T-helper 2 cell (primary cell): ENCODE data around the gene LRP2.
"Not testable (repeated sequence)": the region's sequence is repeated elsewhere in the genome, so short reads cannot be mapped to it uniquely, and the experiment has no call there.

Experiments
- DNase-seq, 5 experiments: peaks; one replicate each; pipeline versions ENCODE4 v3.0.0 to v3.0.0-alpha.2; 2012 to 2022
- total RNA-seq, 2 donors: gene quantifications; one replicate each; lab custom pipeline; 2026; lab: John Stamatoyannopoulos, UW

The LRP2 gene
- 0 to 0.67 reads per million in 2 donors for total RNA-seq

GRCh38 chr2:169362118-169362893, at the start of gene LRP2:
TSS of gene LRP2 (minus strand) at chr2:169362534. CDS start at chr2:169362399, 135 bp downstream.
- peak in 3 of 5 experiments; percentile 1 to 31 (median 20) for DNase-seq

DNA sequence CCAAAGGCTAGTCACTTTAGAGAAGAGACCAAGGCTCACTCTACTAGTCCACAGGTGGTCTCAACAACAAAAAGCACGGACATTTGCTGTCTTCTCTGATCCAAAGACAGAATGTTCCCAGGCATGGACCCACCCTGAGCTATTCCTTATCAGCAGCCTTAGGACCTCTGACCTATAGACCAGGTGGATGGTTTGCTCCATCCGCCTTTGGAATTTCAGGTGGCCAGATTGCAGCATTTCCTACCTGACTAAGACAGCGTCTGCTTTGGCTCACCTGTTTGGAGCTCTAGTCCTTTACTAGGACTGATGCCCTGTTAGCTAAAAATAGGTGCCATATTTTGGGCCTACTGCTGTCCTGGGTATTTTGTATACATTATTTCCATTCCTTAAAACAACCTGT, 44.6 kb upstream of the LRP2 start:
- no peak for DNase-seq

- not testable (repeated sequence) for DNase-seq
Observed at GRCh38 chr2:169399491-169399890, 37.2 kb upstream of the LRP2 start.

GRCh38 chr2:169397697-169398096, 35.4 kb upstream of the LRP2 start:
- peak in 1 of 5 experiments; percentile 2 for DNase-seq

GRCh38 chr2:169395821-169396374, 33.6 kb upstream of the LRP2 start:
- no peak for DNase-seq

GRCh38 chr2:169393068-169393590, 30.8 kb upstream of the LRP2 start:
- DNase-seq, result no peak

DNA sequence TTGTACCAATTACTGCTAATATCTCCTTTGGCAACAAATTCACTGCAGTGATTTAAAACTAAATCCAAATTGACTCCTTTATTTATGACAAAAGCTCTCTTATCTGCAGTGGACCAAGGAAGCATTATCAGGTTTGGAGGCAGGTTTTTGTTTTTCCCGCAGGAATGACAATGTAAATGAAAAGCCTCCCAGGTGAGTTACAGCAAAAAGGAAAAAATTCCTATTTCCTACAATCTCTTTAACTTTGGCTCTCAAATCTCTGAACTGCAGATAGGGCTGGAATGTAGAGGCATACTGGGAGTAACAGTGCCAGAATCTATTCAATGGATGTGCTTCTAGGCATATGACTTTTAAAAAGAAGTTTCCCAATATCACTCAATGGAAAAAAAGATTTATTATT, 28.9 kb upstream of the LRP2 start:
- DNase-seq, result no peak

DNA sequence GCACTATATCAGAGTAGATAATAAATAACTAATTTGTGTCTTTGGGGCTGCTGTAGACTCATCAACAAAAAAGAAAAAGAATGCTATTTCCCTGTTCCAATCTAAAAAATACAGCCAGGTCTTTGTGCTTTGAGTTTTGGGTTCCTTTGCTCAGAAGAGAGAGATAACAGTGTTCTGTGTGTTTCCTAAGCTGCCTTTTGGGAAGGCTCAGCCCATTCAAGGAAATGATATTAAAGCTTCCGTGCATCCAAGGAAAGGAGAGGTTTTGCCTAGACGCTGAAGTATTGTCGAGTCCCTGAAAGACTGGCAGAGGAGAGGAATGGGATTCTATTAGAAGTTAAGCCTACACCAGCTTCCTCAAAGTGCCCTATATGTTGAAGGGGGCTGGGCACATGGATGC, 25.8 kb upstream of the LRP2 start:
- no peak for DNase-seq

GRCh38 chr2:169386722-169387121, 24.4 kb upstream of the LRP2 start:
- no peak for DNase-seq

- no peak for DNase-seq
Observed at GRCh38 chr2:169384816-169385215, 22.5 kb upstream of the LRP2 start.

DNA sequence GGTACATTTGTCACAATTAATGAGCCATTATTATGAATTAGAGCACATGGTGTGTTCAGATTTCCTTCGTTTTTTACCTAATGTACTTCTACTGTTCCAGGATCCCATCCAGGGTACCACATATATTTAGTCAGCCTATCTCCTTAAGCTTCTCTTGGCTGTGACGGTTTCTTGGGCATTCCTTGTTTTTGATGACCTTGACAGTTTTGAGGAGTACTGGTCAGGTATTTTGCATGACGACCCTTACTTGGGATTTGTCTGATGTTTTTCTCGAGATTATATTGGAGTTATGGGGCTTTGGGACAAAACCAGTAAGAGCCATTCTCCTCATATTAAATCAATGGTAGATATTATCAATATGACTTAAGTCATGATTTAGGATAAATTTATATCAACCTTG, 10.2 kb upstream of the LRP2 start:
- DNase-seq, result no peak

- no peak for DNase-seq
Observed at GRCh38 chr2:169366066-169366465, 3.7 kb upstream of the LRP2 start.

- DNase-seq, result peak in 1 of 5 experiments; percentile 55
Observed at GRCh38 chr2:169365029-169365480, 2.7 kb upstream of the LRP2 start.

DNA sequence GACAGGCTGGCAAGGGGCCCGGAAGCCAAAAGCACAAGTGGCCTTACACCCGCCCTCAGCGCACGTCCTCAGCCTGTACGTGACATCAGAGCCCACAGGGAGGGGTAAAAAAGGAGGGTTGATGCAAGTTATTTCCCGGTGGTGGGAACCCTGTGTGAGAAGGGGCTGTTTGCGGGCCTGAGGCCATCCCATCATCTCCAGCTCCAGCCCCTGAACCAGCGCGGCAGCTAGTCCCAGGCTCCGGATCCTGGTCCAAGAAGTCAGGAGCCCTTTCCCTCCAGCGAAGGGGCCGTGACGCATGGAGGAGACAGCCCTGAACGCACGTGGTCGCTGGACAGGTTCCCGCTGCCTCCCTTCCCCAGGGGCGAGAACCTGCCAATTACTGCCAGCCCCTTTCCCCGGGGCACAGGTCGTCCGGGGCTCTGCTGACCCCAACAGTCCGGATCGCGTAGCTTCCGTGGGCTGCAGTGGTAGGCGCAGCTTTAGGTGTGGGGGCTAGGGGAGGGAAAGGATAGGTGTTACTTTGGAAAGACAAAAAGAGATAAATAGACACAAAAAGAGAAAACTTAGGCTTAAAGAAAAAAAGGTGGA, 1.3 kb upstream of the LRP2 start:
- peak in 3 of 5 experiments; percentile 16 to 72 (median 26) for DNase-seq

DNA sequence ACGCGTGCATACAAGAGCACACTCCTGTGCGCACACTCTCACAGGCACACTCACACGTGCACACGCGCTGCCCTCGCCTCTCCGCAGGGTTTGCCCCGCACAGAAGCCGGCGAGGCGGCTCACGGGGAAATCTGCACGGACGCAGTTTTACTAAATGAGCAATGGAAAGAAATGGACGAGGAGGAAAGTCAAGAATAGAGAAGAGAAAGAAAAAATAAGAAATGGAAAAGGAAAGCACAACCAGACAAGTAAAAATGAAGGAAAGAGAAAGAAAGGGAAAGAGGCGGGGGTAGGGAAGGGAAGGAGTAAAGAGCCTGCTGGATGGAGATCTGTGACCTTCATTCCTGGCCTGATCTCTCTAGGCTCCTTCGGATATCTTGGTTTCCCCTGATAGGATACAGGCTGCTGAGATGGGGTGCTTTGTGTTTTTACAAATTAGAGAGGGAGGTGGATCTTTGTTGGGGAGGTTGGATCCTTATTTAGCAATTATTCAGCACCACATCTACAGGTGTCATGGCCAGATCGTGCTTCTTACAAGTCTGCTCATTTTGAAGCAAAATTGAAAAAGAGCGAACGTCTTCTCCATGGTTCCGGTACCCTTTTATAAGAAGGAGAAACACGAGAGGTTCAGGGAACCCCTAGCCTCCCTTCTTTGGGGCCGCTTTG, 693 bp upstream of the LRP2 start:
- no peak for DNase-seq

DNA sequence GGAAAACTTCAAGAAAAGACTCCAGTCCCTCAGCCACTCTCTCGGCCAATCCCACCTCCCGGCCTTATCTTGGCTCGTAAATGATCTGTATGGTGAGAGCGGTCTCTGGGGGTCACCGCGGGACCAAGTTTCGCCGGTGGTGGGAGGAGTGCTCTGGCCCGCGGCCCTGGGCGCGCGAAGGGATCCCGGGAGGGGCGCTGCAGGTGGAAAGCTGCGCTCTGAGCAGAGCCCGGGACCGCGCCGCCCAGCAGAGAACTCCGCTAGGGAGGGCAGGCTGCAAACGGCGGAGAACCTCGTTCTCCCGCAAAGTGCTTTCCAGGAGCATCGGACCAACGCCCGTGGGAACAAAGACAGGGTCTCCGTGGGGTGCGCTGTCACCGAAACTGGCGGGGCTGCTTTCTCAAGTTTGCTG, 622 bp downstream of the LRP2 start:
- DNase-seq, result no peak

DNA sequence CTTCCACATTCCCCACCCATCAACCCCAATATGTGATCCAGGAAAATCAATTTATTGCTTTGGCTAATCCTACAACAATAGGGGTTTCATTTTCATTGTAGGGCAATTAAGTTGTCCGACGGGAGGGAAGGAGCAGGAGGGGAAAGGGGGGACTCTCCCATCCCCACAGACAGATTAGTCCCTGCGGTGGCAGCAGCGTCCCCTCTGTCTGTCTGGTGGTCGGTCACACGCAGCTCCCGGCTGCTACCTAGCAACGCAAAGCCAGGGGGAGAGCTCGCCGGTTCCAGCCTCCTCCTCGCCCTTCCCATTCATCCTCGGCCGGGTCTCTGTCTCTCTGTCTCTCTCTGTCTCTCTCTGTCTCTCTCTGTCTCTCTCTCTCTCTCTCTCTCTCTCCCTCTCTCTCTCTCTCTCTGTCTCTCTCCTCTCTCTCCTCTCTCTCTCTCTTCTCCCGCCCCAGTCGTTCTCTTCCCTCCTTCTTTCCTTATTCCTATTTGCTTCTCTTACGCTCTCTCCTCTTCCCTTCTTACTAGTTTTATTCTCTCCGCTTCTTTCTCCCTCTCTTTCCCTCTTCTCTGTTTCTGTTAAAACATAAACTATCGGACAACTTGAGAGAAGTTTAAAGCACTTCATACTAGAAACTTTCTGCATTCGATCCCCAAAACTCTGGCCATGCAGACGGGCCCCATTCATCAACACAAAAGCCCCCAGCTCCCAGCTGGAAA, 1.2 kb downstream of the LRP2 start:
- DNase-seq, result no peak

DNA sequence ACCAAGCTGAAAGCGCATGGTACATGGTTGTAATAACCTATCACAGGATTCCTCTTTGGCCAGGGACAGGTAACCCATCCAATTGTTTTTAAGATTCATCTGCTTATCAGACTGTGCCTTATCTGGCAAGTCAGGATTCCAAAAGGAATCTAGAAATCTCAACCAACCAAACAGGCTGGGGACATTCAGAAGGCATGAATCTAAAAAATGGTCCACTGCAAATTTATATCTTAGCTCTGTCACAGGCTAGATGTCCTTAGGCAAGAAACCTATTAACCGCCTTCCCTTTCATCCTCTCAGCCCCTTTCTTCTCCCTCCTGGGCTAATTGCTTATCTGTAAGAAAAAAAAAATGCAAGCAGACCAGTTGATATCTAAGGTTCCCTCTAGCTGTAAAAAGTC, 4.3 kb downstream of the LRP2 start:
- DNase-seq, result no peak

GRCh38 chr2:169354244-169354643, 8.1 kb downstream of the LRP2 start:
- no peak for DNase-seq

GRCh38 chr2:169351725-169352124, 10.6 kb downstream of the LRP2 start:
- no peak for DNase-seq

DNA sequence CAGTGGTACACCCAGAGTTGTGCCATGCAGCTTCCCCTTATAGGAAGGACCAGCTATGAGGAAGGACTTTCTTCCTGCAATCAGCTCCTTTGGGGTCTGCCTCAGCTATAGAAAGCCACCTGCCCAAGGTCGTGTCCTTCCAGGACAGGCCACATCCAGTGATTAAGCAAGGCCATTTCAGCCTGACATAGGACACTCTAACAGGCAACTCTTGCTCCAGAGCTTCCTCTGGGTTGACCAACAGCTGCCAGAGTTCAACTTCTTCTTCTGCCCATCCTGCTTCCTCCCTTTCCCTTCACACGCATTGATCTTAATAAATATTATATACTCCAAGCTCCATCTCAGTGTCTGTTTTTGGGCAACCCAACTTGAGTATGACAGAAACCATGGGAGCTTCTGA, 12.8 kb downstream of the LRP2 start:
- no peak for DNase-seq

GRCh38 chr2:169348321-169349024, 13.9 kb downstream of the LRP2 start:
- DNase-seq, result no peak
